ENCODE data around the gene DOK3. TPM values are rescaled to one million over a fixed set of nuclear protein-coding genes. Genes with fewer than 3 reads are reported as not detected.
A peak's percentile ranks its signal among the peaks of the same experiment; 100 is the strongest.

Gene DOK3
- total and polyA plus RNA-seq, 10 donors = 69.9 to 231 (median 142) TPM

DNA sequence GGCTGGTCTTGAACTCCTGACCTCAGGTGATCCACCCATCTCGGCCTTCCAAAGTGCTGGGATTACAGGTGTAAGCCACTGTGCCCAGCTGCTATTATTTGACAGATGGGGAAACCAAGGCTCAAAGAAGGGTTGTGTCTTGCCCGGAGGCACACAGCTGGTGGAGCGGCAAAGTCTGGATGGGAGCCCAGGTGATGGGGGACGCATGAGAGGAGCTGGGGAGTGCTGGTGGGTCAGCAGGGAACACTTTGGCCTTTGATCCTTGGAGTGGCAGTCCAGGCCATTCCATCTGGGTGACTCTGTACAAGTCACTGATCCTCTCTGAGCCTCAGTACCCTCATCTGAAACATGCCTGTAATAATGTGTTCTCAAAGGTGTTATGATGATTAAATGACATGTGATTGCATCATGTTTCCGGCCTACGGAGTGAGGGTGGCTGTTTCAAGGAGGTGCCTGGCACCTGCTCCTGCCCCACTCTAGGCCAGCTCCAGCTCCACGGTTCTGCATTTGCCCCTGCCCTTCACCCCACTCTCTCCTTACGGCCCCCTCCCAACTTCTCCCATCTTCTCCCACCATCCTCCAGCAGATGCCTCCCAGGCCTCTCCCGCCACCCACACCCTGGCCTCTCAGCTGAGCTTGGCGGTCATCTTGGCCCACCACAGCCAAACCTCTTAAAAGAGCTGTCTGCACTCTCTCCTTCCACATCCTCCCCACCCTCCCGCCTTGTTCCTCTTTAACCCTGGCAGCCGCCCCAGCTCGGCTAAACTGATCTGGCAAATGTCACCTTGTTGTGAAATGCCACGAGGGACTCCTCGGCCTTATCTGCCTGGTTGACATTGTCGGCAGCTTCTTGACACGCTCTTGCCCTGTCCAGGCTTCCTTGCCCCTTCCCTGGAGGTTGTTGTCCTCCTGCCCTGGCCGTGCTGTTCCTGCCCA, 30.6 kb downstream of the DOK3 start:
- WGBS, 5 donors = 25 to 36% (median 29%) methylated on average over 18 of the region's 18 CpGs
- H3K4me1 ChIP-seq = peaks cover 16 to 70% (median 58%) of the 10 kb centered on the region in 6 donors
- H3K27me3 ChIP-seq (replicated peaks in 1 of 7) = peaks cover 0 to 9% (median 0%) of the 10 kb centered on the region in 7 donors
- H3K27ac ChIP-seq = peak overlapping the region in 7 of 8 donors; percentile 24 to 75 (median 52)
- no peaks in the 10 kb centered on the region for H3K9me3 ChIP-seq
- peak; percentile 88 for DNase-seq
- H3K4me3 ChIP-seq = peak overlapping the region in 1 of 8 donors; percentile 1
- peaks cover 0 to 30% (median 7%) of the 10 kb centered on the region in 6 donors for H3K36me3 ChIP-seq
- peak; percentile 55 to 73 (median 60) for TF ChIP-seq POLR2AphosphoS5 (IDR thresholded peaks at IDR 0.05)
- TF ChIP-seq, protein P1, sequence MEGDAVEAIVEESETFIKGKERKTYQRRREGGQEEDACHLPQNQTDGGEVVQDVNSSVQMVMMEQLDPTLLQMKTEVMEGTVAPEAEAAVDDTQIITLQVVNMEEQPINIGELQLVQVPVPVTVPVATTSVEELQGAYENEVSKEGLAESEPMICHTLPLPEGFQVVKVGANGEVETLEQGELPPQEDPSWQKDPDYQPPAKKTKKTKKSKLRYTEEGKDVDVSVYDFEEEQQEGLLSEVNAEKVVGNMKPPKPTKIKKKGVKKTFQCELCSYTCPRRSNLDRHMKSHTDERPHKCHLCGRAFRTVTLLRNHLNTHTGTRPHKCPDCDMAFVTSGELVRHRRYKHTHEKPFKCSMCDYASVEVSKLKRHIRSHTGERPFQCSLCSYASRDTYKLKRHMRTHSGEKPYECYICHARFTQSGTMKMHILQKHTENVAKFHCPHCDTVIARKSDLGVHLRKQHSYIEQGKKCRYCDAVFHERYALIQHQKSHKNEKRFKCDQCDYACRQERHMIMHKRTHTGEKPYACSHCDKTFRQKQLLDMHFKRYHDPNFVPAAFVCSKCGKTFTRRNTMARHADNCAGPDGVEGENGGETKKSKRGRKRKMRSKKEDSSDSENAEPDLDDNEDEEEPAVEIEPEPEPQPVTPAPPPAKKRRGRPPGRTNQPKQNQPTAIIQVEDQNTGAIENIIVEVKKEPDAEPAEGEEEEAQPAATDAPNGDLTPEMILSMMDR (IDR thresholded peaks at IDR 0.05 in 8 of 11, conservative IDR thresholded peaks at IDR 0.05 in 3 of 11) = no peak
- intact Hi-C loops (cut with DNase I; ENCODE audit: low total_unique reads) = no loop called here

DNA sequence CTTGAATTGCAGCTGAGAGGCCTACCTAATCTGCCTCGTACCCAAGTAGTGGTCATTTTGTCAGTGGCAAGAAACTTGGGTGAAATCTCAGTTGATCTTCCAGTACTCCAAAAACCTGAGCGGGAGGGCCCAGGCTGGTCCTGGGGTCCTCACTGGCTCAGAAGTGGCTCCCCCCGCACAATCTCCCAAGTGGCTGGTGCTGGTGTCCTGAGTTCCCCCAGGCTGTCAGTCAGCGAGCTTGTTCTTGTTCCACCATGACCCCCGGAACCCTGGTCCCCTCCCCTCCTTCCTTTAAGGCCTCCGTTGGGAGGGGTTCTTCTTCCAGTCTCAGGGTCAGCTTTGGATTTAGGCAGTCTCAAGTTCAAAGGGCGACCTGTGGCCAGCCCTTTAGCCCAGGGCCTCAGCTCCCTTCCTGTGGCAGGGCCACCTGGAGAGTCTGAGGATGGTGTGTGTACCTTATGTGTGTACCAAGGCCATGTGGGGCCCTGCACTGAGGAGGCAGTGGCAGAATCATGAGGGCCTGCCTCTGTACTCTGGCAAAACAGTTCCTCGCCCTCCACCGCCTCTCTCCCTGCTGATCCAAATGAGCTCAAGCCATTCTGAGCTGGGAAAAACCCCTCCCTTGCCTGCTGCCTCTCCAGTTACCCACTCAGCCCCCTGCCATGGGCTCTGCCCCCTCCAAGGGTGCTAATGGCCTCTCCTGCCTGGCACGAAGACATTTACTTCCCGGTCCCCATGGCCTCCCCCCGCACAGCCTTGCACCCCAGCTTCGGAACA, 31.7 kb downstream of the DOK3 start:
- Histone ChIP-seq H3K27ac (peak overlapping the region in 3 of 8 donors; percentile 51 to 75 (median 64)), H3K27me3 (replicated peaks in 1 of 7) (peaks cover 0 to 20% (median under 1%) of the 10 kb centered on the region in 7 donors), H3K36me3 (peaks cover 0 to 19% (median 0%) of the 10 kb centered on the region in 6 donors), H3K4me1 (peaks cover 16 to 79% (median 60%) of the 10 kb centered on the region in 6 donors), H3K4me3 (no peak overlapping the region), H3K9me3 (no peaks in the 10 kb centered on the region)
- TF ChIP-seq, protein P1 (IDR thresholded peaks at IDR 0.05 in 8 of 11, conservative IDR thresholded peaks at IDR 0.05 in 3 of 11) = no peak
- TF ChIP-seq POLR2AphosphoS5 (IDR thresholded peaks at IDR 0.05) = no peak
- TF ChIP-seq POLR2A (IDR thresholded peaks at IDR 0.05) = no peak
- intact Hi-C loops (cut with DNase I; ENCODE audit: low total_unique reads) = no loop called here
- no peak for DNase-seq
- 90 to 95% (median 93%) methylated on average over 13 of the region's 13 CpGs for WGBS, 5 donors

DNA sequence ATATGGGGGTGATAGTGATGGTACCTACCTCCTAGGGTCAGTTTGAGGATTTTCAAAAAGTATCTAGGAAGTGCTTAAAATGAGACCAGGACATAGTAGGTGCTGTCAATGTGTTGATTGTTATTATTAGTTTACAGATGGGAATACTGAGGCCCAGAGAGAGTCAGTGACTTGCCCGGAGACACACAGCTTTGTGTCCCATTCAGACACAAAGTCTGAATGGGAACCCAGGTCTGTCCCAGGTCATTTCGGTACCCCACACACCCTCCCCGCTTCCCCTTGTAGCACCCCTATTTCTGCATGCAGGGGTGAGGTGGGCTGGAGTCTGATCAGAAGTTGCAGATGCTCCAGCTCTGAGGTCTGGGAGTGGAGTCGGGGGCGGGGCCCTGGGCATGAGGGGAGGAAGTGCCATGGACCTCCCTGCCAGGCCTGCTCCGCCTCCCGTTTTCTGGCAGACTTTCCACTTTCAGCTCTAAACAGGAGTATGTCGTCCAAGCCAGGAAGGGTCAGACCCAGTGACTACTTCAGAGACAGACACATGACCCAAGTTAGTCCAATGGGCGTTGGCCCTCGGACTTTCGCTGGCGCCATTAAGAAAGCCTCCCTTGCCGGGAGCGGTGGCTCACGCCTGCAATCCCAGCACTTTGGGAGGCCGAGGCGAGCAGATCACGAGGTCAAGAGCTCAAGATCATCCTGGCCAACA, 32.9 kb downstream of the DOK3 start:
- Histone ChIP-seq H3K27me3 (replicated peaks in 1 of 7) (peaks cover 0 to 32% (median 10%) of the 10 kb centered on the region in 7 donors), H3K27ac (peak overlapping the region in 4 of 8 donors; percentile 23 to 51 (median 40)), H3K9me3 (no peaks in the 10 kb centered on the region), H3K36me3 (peaks cover 0 to 7% (median 0%) of the 10 kb centered on the region in 6 donors), H3K4me3 (no peak overlapping the region), H3K4me1 (peaks cover 19 to 91% (median 72%) of the 10 kb centered on the region in 6 donors)
- DNase-seq = no peak
- WGBS, 5 donors = 62 to 81% (median 77%) methylated on average over 17 to 18 of the region's 18 CpGs
- TF ChIP-seq, protein P1 (IDR thresholded peaks at IDR 0.05 in 8 of 11, conservative IDR thresholded peaks at IDR 0.05 in 3 of 11) = no peak
- TF ChIP-seq POLR2AphosphoS5 (IDR thresholded peaks at IDR 0.05) = peak; percentile 55 to 77 (median 61)
- intact Hi-C loops (cut with DNase I; ENCODE audit: low total_unique reads) = no loop called here
